GM19351 (cell line): ENCODE data around the gene MAX.
"Not testable (repeated sequence)": the region's sequence is repeated elsewhere in the genome, so short reads cannot be mapped to it uniquely, and the experiment has no call there.

Experiments
- ATAC-seq: cut with Tn5 transposase; IDR thresholded peaks from one replicate; pipeline ENCODE4 v1.9.1; 2021; ENCODE audit warnings: mild to moderate bottlenecking, moderate library complexity; ENCODE audit not compliant: unreplicated experiment

Gene MAX

DNA sequence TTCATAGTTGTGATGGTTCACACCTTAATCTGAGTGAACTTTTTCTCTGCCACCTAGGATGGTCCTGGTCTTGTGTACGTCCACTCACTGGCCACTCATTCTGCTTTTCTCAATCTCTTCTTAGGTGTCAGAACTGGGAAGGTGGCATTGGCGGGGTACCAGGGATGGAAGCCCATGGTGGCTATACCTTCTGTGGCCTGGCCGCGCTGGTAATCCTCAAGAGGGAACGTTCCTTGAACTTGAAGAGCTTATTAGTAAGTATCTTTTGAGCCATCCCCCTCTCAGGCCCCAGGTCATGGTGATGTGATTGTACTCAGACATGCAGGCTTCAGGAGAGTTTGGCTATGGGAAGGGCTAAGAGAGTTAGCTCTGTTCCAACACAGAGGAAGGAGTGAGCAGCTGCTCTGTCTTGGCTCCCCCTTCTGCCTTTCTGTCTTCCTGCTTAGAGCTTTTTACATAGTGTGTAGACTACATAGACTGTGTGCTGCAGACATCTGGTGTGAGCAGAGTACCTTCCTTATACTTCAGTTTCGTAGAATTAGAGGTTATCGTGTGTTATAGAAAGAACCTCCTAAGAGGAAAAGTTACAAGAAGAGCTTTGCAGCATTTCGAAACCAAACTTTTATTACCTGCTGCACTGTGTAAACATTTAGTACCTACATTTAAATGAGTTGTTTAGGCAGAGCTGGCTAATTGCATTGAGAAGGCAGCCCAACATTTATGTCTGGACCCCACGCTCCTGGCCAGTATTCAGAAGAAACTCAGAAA, 61.5 kb downstream of the MAX start:
- no peak for ATAC-seq

- ATAC-seq = no peak
Measured at GRCh38 chr14:65038966-65039365, 63.4 kb downstream of the MAX start.

DNA sequence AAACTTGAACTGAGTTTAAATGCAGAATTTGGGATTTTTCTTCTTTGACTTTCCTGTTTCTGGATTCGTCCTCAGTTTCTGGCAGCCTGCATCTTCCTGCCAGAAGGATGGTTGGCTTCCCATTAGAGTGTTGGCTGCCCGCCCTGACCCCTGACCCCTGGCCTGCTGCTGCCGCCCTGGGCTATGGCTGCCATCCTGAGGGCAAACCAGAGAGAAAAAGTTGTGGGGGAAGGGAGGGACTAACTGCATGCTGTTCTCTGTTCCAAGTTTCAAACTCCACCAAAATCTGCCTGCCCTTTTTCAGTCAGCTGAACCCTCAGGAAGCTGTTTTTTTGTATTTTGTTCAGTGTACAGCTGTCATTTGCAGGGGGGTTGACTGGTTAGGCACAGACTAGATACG, 67.3 kb downstream of the MAX start:
- no peak for ATAC-seq

DNA sequence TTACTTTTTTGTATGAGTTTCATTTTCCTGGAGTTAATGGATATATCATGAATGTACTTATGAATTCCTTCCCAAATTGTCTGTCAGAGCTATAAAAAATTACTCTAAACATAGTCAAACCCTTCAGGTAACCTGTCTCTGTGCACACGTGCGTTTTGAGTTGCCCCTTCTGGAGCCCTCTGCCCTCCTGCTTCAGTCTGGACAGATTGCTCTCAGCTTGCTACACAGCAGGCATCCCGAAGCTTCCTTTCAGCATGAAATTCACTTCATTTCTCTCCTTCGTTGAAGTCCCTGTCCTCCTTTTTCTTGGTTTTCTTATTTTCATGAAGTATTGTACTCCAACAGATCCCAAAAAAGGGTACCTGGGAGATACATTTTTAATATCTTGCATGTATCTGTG, 68.3 kb downstream of the MAX start:
- ATAC-seq = no peak

- ATAC-seq = no peak
Measured at GRCh38 chr14:65033181-65033580, 69.1 kb downstream of the MAX start.

GRCh38 chr14:65032319-65032718, 70.0 kb downstream of the MAX start:
- ATAC-seq = no peak

DNA sequence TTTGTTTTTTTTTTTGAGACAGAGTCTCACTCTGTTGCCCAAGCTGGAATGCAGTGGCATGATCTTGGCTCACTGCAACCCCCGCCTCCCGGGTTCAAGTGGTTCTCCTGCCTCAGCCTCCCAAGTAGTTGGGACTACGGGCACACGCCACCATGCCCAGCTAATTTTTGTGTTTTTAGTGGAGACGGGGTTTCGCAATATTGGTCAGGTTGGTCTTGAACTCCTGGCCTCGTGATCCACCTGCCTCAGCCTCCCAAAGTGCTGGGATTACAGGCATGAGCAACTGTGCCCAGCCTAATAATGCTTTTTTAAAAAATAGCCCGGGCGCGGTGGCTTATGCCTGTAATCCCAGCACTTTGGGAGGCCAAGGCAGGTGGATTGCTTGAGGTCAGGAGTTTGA, 71.0 kb downstream of the MAX start:
- ATAC-seq = not testable (repeated sequence)

DNA sequence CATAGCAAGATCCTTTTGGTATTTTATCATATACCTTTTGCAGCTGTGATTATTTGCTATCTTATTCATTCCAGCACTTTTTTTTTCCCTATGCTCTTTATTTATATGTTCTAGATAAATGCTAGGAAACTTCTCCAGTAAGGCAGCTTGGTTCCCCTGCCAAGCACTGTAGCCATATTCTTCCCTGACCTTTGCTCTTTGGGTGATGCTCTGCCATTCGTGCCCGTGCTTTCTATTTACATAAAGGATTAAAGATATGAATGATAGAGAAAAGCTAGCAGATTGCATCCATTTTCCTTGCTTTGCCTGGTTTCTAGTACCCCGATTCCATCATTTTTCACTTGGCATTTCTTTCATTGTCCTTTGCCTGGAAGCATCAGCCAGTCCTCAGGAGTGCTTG, 73.4 kb downstream of the MAX start:
- no peak for ATAC-seq

DNA sequence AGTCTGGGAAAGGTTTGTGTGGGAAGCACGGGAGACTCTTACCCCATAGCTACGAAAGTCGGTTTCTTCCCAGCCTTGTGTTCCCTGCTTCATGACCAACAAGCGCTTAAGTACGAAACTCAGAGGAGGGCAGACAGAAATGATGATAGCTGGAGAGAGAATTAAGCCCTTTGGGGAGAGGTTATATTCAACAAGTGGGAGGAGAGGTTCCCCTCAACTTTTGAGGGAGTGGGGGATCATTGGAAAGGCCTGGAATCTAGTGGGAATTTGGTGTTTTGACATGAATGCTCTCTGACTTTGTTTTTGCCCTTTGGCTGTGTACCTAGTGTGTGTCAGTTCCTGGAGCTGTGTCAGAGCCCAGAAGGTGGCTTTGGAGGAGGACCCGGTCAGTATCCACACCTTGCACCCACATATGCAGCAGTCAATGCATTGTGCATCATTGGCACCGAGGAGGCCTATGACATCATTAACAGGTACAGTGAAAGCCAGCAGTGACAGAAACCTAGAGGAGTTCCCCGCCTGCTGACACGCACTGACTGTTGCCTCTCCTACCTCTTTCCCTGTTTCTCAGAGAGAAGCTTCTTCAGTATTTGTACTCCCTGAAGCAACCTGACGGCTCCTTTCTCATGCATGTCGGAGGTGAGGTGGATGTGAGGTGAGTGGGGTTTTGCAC, 75.1 kb downstream of the MAX start:
- ATAC-seq = no peak

DNA sequence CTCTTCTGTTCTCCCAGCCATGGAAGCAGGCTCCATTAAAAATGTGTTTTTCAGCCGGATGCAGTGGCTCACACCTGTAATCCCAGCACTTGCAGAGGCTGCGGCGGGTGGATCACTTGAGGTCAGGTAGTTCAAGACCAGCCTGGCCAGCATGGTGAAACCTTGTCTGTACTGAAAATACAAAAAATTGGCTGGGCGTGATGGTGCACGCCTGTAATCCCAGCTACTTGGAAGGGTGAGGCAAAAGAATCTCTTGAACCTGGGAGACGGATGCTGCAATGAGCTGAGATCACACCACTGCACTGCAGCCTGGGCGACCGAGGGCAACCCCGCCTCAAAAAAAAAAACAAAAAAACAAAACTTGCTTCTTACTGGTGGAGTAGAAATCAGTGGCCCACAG, 75.8 kb downstream of the MAX start:
- ATAC-seq = no peak

DNA sequence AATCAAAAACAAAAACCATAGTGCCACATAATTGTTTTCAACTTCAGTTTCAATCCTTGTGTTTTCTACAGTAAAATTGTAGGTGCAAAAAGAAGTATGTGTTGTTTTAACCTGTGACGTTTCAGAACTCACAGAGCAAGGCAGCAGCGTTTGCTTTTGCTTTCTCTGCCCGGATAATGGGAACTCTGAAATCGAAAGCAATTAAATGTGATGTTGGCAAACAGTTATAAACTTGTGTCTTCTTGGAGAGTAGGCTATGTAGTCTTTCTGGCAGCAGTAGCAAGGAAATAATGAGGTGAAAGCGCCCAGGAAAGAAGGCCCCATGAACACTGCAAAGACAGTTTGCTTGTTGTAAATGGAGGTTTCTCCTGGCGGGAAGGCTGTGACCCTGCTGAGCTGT, 76.5 kb downstream of the MAX start:
- no peak for ATAC-seq
